T47D (cell line): ENCODE measurements around the gene DHRS3.
"Not testable (repeated sequence)": the region's sequence is repeated elsewhere in the genome, so short reads cannot be mapped to it uniquely, and the experiment has no call there.

Experiments
- DNase-seq, 2 experiments: peaks; one replicate each; pipeline versions ENCODE4 v3.0.0 to v3.0.0-alpha.2; 2011 to 2012; ENCODE audit warnings: low read depth in 1 of 2, low spot score in 1 of 2
- JUND ChIP-seq: IDR thresholded peaks from 2 replicates; pipeline ENCODE4 v1.6.1; 2012; ENCODE audit warnings: low read depth
- in situ Hi-C: cut with HindIII; loops from 2 replicates; pipeline ENCODE4 v1.10.0; 2016; ENCODE audit warnings: low sequenced_read_pairs, low pct_unique_long_range_greater_than_20kb

Gene DHRS3

DNA sequence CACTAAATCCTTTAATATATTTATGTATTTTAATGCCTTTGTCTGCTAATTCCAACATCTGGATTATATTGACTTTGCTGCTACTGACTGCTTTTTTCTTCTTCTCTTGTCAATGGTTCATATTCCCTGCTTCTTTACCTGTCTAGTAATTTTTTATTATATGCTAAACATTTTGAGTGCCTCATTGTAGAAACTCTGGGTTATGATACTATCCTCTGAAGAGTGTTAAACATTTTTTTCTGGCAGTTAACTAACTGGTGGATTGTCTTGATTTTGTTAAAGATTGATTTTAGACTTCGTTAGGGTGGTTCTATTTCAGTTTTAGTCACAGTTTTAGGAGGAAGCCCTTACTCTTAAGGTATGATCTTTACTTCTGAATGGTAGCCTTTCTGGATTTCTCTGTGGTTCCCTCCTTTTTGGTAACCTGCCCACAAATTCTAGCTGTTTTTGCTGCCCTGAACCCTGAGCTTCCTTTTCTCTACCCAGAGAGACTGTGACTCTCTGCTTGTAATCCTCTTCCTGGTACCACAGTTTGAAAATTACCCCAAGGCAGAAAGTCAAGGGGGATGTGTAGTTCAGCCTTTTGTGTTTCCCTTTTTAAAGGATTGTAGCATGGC, 81.9 kb downstream of the DHRS3 start:
- in situ Hi-C loops = no loop called here
- no peak for DNase-seq
- TF ChIP-seq JUND = no peak

DNA sequence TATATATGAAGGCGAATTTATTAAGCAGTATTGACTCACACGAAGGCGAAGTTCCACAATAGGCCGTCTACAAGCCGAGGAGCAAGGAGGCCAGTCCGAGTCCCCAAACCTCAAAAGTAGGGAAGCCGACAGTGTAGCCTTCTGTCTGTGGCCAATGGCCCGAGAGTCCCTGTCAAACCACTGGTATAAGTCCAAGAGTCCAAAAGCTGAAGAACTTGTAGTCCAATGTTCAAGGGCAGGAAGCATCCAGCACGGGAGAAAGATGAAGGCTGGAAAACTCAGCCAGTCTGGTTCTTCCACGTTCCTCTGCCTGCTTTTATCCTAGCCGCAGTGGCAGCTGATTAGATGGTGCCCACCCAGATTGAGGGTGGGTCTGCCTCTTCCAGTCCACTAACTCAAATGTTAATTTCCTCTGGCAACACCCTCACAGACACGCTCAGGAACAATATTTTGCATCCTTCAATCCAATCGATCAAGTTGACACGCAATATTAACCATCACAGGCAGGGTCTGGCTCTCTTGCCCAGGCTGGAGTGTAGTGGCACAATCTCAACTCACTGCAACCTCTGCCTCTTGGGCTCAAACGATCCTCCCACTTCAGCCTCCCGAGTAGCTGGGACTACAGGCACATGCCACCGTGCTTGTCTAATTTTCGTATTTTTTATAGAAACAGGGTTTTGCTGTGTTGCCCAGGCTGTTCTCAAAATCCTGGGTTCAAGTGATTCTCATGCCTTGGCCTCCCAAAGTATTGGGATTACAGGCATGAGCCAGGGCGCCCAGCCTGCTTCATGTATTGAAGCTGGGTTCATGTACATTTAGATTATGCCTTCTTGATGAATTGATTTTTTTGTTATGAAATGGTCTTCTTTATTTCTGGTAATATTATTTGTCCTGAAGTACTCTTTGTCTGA, 85.3 kb downstream of the DHRS3 start:
- DNase-seq = no peak
- in situ Hi-C loops = no loop called here
- no peak for TF ChIP-seq JUND

- in situ Hi-C loops = no loop called here
- no peak for TF ChIP-seq JUND
- no peak for DNase-seq
Measured at GRCh38 chr1:12531179-12531499, 86.9 kb downstream of the DHRS3 start.

DNA sequence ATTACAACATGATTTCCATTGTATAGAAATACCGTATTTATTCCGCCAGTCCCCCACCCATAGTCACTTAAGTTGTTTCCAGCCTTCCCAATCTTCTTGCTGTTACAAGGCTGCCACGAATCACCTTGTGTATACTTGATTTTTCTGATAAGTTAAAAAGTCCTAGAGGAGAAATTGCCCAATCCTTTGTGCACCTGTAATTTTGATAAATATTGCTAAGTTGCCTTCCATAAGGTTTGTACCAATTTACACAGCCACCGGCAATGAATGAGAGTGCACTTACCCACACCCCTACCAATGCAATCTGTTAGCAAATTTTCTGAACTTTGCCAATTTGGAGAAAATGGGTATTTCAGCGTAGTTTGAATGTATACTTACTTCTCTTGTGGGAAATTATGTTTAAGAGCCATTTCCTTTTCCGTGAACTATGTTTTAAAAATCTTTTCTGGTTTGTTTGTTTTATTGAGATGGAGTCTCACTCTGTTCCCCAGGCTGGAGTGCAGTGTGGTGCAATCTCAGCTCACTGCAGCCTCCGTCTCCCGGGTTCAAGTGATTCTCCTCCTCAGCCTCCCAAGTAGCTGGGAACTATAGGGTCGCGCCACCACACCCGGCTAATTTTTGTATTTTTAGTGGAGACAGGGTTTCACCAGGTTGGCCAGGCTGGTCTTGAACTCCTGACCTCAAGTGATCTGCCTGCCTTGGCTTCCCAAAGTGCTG, 87.4 kb downstream of the DHRS3 start:
- TF ChIP-seq JUND = no peak
- in situ Hi-C loops = no loop called here
- DNase-seq = no peak

- no peak for DNase-seq
- TF ChIP-seq JUND = no peak
- in situ Hi-C loops = no loop called here
Measured at GRCh38 chr1:12529640-12530174, 88.3 kb downstream of the DHRS3 start.

- TF ChIP-seq JUND = no peak
- peak; percentile 45 to 75 for DNase-seq
- in situ Hi-C loops = no loop called here
Measured at GRCh38 chr1:12528021-12528852, 89.8 kb downstream of the DHRS3 start.

GRCh38 chr1:12527564-12527963, 90.4 kb downstream of the DHRS3 start:
- no peak for DNase-seq
- in situ Hi-C loops = no loop called here
- TF ChIP-seq JUND = no peak

DNA sequence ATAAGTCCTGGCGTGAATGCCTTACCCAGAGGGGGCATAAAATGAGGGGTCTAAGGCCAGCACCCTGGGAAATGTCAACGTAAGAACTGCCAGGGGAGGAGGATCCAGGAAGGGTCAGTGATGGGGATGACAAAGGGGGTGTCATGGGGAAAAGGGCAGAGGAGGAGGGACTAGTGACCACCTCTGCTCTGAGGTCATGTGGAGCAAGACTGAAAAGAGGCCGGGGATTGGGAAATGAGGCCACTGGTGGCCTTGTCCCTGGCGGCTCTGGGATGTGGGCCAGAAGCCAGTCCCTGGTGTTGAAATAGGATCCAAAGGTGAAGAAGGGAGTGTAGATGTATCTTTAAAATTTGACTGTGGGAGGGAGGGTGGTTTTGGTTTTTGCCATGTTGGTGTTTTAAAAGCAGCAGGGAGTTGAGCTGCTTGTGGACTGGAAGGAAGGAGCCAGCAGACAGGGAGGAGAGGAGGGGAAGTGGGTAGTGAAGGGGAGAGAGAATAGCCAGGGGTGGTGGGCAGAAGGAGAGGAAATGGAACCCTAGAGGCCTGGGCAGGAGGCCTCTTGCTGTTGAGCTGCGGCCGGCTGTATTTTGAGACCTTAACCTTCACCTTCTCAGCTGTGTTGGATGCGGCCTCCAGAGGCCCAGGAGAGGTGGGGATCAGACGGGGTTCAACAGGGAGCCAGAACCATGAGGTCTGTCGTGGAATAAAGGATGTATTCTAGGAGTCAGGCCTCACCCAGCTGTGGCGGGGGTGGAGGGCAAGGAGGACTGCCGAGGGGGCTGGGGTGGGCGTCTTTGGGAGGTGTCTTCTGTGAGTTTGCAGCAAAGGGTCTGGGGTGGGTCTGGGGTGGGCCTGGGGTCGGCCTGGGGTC, 92.5 kb downstream of the DHRS3 start:
- in situ Hi-C loops = no loop called here
- TF ChIP-seq JUND = no peak
- DNase-seq = no peak

- in situ Hi-C loops = no loop called here
- TF ChIP-seq JUND = no peak
- no peak for DNase-seq
Measured at GRCh38 chr1:12524266-12524665, 93.7 kb downstream of the DHRS3 start.

DNA sequence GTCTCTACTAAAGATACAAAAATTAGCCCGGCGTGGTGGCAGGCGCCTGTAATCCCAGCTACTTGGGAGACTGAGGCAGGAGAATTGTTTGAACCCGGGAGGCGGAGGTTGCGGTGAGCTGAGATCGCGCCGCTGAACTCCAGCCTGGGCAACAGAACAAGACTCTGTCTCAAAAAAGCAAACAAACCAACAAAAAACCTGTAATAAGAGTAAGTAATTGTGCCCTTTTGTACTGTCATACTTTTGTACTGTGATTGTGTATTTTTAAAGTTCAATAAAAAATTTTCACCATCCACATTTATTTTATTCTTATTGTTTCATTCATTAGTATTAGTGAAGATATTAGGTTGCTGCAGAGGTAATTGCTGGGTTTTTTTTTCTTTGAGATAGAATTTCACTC, 95.2 kb downstream of the DHRS3 start:
- DNase-seq, in situ Hi-C loops: not testable (repeated sequence)

GRCh38 chr1:12521096-12521495, 96.9 kb downstream of the DHRS3 start:
- in situ Hi-C loops = no loop called here
- no peak for TF ChIP-seq JUND

More at GRCh38 chr1:12521096-12521495, 96.9 kb downstream of the DHRS3 start:
- DNase-seq = no peak
